GM12878 (cell line): ENCODE measurements around the gene RSRC1. TPM values are rescaled to one million over a fixed set of nuclear protein-coding genes. Genes with fewer than 3 reads are reported as not detected.

Source experiments
- ATAC-seq: fragments of 200-7000 bp; cut with Tn5 transposase; 3 replicates; pipeline ENCODE4 v1.9.1; 2020; ENCODE audit warnings: mild to moderate bottlenecking, moderate library complexity
- BruUV-seq: library from RNA; stranded (reverse); fragments of 400-500 nt; replicated peaks from 2 replicates; lab custom pipeline; 2021; lab: Mats Ljungman, UMichigan
- CTCF ChIA-PET: fragments of 300-600 bp; sonication (Branson Sonifier 250); formaldehyde crosslinking; extraction: SDS; loops from one replicate; lab custom pipeline; 2021; ENCODE audit warnings: inconsistent platforms; lab: Yijun Ruan, JAX
- POLR2A ChIA-PET: fragments of 350-600 bp; formaldehyde crosslinking; extraction: SDS; loops from one replicate; lab custom pipeline; 2021; ENCODE audit warnings: inconsistent platforms; lab: Charles Lee
- RAD21 ChIA-PET: fragments of 300-600 bp; sonication (Branson Sonifier 250); formaldehyde crosslinking; loops from one replicate; lab custom pipeline; 2023; ENCODE audit warnings: antibody characterized with exemption; ENCODE audit not compliant: unreplicated experiment; lab: Charles Lee
- SMC1A ChIA-PET: fragments of 300-600 bp; sonication (Branson Sonifier 250); formaldehyde crosslinking; loops from one replicate; lab custom pipeline; 2023; ENCODE audit not compliant: unreplicated experiment, uncharacterized antibody; lab: Charles Lee
- DNase-seq: peaks from one replicate; pipeline ENCODE4 v3.0.0-alpha.2; 2011; ENCODE audit warnings: low read depth, low spot score
- FAIRE-seq: peaks from 3 replicates; lab custom pipeline; 2011; peaks lifted over from hg19 to GRCh38; lab: Jason Lieb, UNC
- H2AFZ ChIP-seq: 2 replicates; pipeline ENCODE4 v1.6.0; 2011; ENCODE audit warnings: low read depth, low read length, control low read depth; ENCODE audit not compliant: control insufficient read depth
- H3K27ac ChIP-seq: 2 replicates; pipeline ENCODE4 v1.5.1; 2011; ENCODE audit warnings: control low read depth; ENCODE audit not compliant: control insufficient read depth, insufficient read depth
- H3K27me3 ChIP-seq, 2 experiments: replicated peaks in 1 of 2; 2 replicates each; pipeline versions ENCODE4 v1.6.0 to v1.6.1; 2011; ENCODE audit warnings: low read length in 1 of 2; ENCODE audit not compliant: control insufficient read depth in 2 of 2, insufficient read depth in 2 of 2
- H3K36me3 ChIP-seq, 2 experiments: 2 replicates each; pipeline ENCODE4 v1.5.1; 2011; ENCODE audit warnings: low read length in 1 of 2; ENCODE audit not compliant: control insufficient read depth in 2 of 2, insufficient read depth in 2 of 2
- H3K4me1 ChIP-seq: 2 replicates; pipeline ENCODE4 v1.6.1; 2011; ENCODE audit warnings: mild to moderate bottlenecking, low read length, moderate library complexity, mixed read lengths; ENCODE audit not compliant: control insufficient read depth, insufficient read depth
- H3K4me2 ChIP-seq: 2 replicates; pipeline ENCODE4 v1.6.0; 2011; ENCODE audit warnings: control low read depth; ENCODE audit not compliant: control insufficient read depth, insufficient read depth
- H3K4me3 ChIP-seq: fragments of 200-600 bp; sonication (generic); 2 replicates; pipeline ENCODE4 v1.5.1; 2016
- H3K79me2 ChIP-seq: 2 replicates; pipeline ENCODE4 v1.6.0; 2011; ENCODE audit warnings: low read length; ENCODE audit not compliant: control insufficient read depth, insufficient read depth
- H3K9ac ChIP-seq: 2 replicates; pipeline ENCODE4 v1.8.0; 2011; ENCODE audit warnings: low read length, control low read depth, mixed read lengths; ENCODE audit not compliant: control insufficient read depth, insufficient read depth
- H3K9me3 ChIP-seq: replicated peaks from 3 replicates; pipeline ENCODE4 v1.5.1; 2011; ENCODE audit warnings: mild to moderate bottlenecking, low read length; ENCODE audit not compliant: control insufficient read depth, insufficient read depth
- H4K20me1 ChIP-seq: 2 replicates; pipeline ENCODE4 v1.6.0; 2011; ENCODE audit not compliant: control insufficient read depth, insufficient read depth
- ATF3 ChIP-seq: IDR thresholded peaks from 2 replicates; pipeline ENCODE4 v1.6.1; 2011; ENCODE audit warnings: low read depth, mild to moderate bottlenecking, low read length, moderate library complexity, borderline replicate concordance; ENCODE audit errors: extremely low read depth
- CBX3 ChIP-seq: fragments of 200-600 bp; sonication (generic); IDR thresholded peaks from 2 replicates; pipeline ENCODE4 v1.6.1; 2016; ENCODE audit warnings: low read depth, borderline replicate concordance
- CBX5 ChIP-seq: sonication (generic); IDR thresholded peaks from 2 replicates; pipeline ENCODE4 v1.6.1; 2016; ENCODE audit warnings: low read depth, moderate library complexity, mild to moderate bottlenecking, inconsistent platforms
- EGR1 ChIP-seq, 2 experiments: IDR thresholded peaks; 1 replicate in 1 of 2; 2 replicates in 1 of 2; pipeline ENCODE4 v1.6.1; 2011 to 2012; ENCODE audit warnings: low read depth in 2 of 2, low read length in 2 of 2, borderline replicate concordance in 1 of 2, mild to moderate bottlenecking in 1 of 2, moderate library complexity in 1 of 2
- EZH2 ChIP-seq: IDR thresholded peaks from 2 replicates; pipeline ENCODE4 v1.6.1; 2012; ENCODE audit warnings: low read depth, mild to moderate bottlenecking, control low read depth, inconsistent platforms, low read length, borderline replicate concordance; ENCODE audit not compliant: control insufficient read depth
- HCFC1 ChIP-seq: fragments of 150-350 bp; IDR thresholded peaks from 2 replicates; pipeline ENCODE4 v1.6.1; 2014; ENCODE audit warnings: low read length
- MTA2 ChIP-seq: fragments of 450-650 bp; IDR thresholded peaks from 2 replicates; pipeline ENCODE4 v1.6.1; 2016; ENCODE audit warnings: low read depth, mild to moderate bottlenecking, moderate library complexity
- PAX5 ChIP-seq: IDR thresholded peaks from 2 replicates; pipeline ENCODE4 v1.6.1; 2011; ENCODE audit warnings: low read depth, low read length, borderline replicate concordance
- PBX3 ChIP-seq: IDR thresholded peaks from 2 replicates; pipeline ENCODE4 v1.6.1; 2011; ENCODE audit warnings: mild to moderate bottlenecking, low read depth, low read length, moderate library complexity; ENCODE audit not compliant: insufficient replicate concordance
- PML ChIP-seq: IDR thresholded peaks from 2 replicates; pipeline ENCODE4 v1.6.1; 2012; ENCODE audit warnings: low read length, inconsistent platforms
- POLR2AphosphoS2 ChIP-seq: IDR thresholded peaks from 2 replicates; pipeline ENCODE4 v1.6.1; 2011; ENCODE audit warnings: low read depth, mild to moderate bottlenecking, low read length, improper control_type of control experiment, moderate library complexity
- SKIL ChIP-seq: fragments of 450-650 bp; IDR thresholded peaks from 2 replicates; pipeline ENCODE4 v1.6.1; 2017; ENCODE audit warnings: mild to moderate bottlenecking, low read depth, inconsistent platforms; ENCODE audit not compliant: poor library complexity, severe bottlenecking
- SMARCA5 ChIP-seq: fragments of 450-650 bp; IDR thresholded peaks from 2 replicates; pipeline ENCODE4 v1.6.1; 2017; ENCODE audit warnings: mild to moderate bottlenecking
- TBL1XR1 ChIP-seq: IDR thresholded peaks from 2 replicates; pipeline ENCODE4 v1.6.1; 2012; ENCODE audit warnings: low read depth, low read length, improper control_type of control experiment
- USF2 ChIP-seq: IDR thresholded peaks from 2 replicates; pipeline ENCODE4 v1.6.1; 2011; ENCODE audit warnings: low read depth, low read length, improper control_type of control experiment, borderline replicate concordance
- ZBTB33 ChIP-seq: fragments of 450-650 bp; IDR thresholded peaks from 2 replicates; pipeline ENCODE4 v1.6.1; 2017; ENCODE audit warnings: mild to moderate bottlenecking
- ZNF622 ChIP-seq: fragments of 450-650 bp; IDR thresholded peaks from 2 replicates; pipeline ENCODE4 v1.6.1; 2017; ENCODE audit warnings: mild to moderate bottlenecking, inconsistent platforms
- WGBS: methylation state at CpG from one replicate; pipeline ENCODE4 v1.1.6; 2016; ENCODE audit warnings: low lambda C conversion rate; ENCODE audit not compliant: insufficient replicate concordance, insufficient coverage; ENCODE audit errors: missing lambda C conversion rate; 5-methylcytosine and 5-hydroxymethylcytosine counted together
- in situ Hi-C: fragments of 300-500 bp; cut with MboI; formaldehyde crosslinking; loops from 9 replicates; pipeline ENCODE4 v1.14.3; 2018; ENCODE audit warnings: mixed read lengths
- intact Hi-C: fragments of 100-400 bp; cut with micrococcal nuclease; formaldehyde crosslinking; loops from one replicate; pipeline ENCODE4 v1.14.2; 2022; ENCODE audit not compliant: unreplicated experiment
- polyA plus RNA-seq, 11 experiments: library from polyadenylated mRNA; depleted of rRNA in 4 of 11; unstranded in 6 of 11; stranded (reverse) in 5 of 11; fragments of >200 nt; fragmentation: Nextera tagmentation in 4 of 11; fragmentation: Illumina TruSeq in 1 of 11; extraction: Ambion mirVana in 4 of 11; extraction: Trizol in 1 of 11; gene quantifications; 1 replicate in 1 of 11; 2 replicates in 10 of 11; pipeline versions ENCODE4 v1.2.1 to v1.2.3, GENCODE V29; 2011 to 2016; ENCODE audit warnings: inconsistent platforms in 2 of 11, missing spikeins in 2 of 11, low read depth in 1 of 11
- total RNA-seq, 4 experiments: library from RNA; depleted of rRNA in 3 of 4; stranded (reverse); fragments of >200 nt in 3 of 4; fragmentation: Illumina TruSeq in 1 of 4; extraction: Trizol in 1 of 4; gene quantifications; 2 replicates each; pipeline versions ENCODE4 v1.2.1 to v1.2.3, GENCODE V29; 2013 to 2021

Gene RSRC1
- total and polyA plus RNA-seq, 10 of the 15 experiments (the other 5 are each of a cell fraction or from before 2014, with no cell fraction given): 16.4 to 85.9 (median 42.0) TPM

GRCh38 chr3:158264894-158265293, 155.0 kb downstream of the RSRC1 start (continued):
- TF ChIP-seq USF2 (no peak), EGR1 (IDR thresholded peaks at IDR 0.05; ENCODE audit: borderline replicate concordance in 1 of 2, low read depth in 2 of 2, low read length in 2 of 2) (no peak), SKIL (no peak), PML (no peak)

GRCh38 chr3:158267015-158267414, 157.1 kb downstream of the RSRC1 start:
- in situ Hi-C loops: no loop called here
- TF ChIP-seq SMARCA5: no peak
- TF ChIP-seq CBX3: 0 out of 2 replicates have a peak, but pooled peaks have one; percentile 53
- TF ChIP-seq ZNF622: no peak
- TF ChIP-seq TBL1XR1: no peak
- peak; percentile 99 for TF ChIP-seq CBX5
- no peak for TF ChIP-seq ATF3
- TF ChIP-seq PBX3: no peak
- TF ChIP-seq MTA2: no peak
- no peak for TF ChIP-seq HCFC1
- TF ChIP-seq POLR2AphosphoS2: no peak
- no peak for TF ChIP-seq PAX5
- no peak for TF ChIP-seq ZBTB33
- no peak for TF ChIP-seq EZH2

More at GRCh38 chr3:158267015-158267414, 157.1 kb downstream of the RSRC1 start:
- H3K27me3 ChIP-seq: no peaks in the 10 kb centered on the region
- ATAC-seq: no peak
- no peak overlapping the region for H3K27ac ChIP-seq
- no peaks in the 10 kb centered on the region for H4K20me1 ChIP-seq
- ChIA-PET RAD21 (no interaction called here), SMC1A (interaction anchor here (1.1 to 1.9 kb wide), 4 partner anchors 9 to 159 kb away, joined by 3 to 5 read pairs (median 4); no protein-coding TSS in a partner anchor), CTCF (interaction anchor here (0.6 to 1.5 kb wide), 3 partner anchors 8 to 168 kb away, joined by 3 to 4 read pairs (median 4); no protein-coding TSS in a partner anchor), POLR2A (no interaction called here)
- 100% methylated on average over 1 of the region's 1 CpG for WGBS
- no peak overlapping the region for H2AFZ ChIP-seq
- peaks cover 7% of the 10 kb centered on the region for H3K9me3 ChIP-seq
- no peak for DNase-seq
- H3K36me3 ChIP-seq: no peaks in the 10 kb centered on the region
- no TSS peak for BruUV-seq
- H3K4me1 ChIP-seq: no peaks in the 10 kb centered on the region
- no peaks in the 10 kb centered on the region; the same call in 1 of the 2 replicates for H3K79me2 ChIP-seq
- H3K4me3 ChIP-seq: no peak overlapping the region
- intact Hi-C loops: no loop called here
- H3K9ac ChIP-seq: no peak overlapping the region
- FAIRE-seq: no peak
- no peak overlapping the region for H3K4me2 ChIP-seq
